HG02938 (cell line): ENCODE measurements around the gene NMBR.
"Not testable (repeated sequence)": the region's sequence is repeated elsewhere in the genome, so short reads cannot be mapped to it uniquely, and the experiment has no call there.

Source experiments
- ATAC-seq: cut with Tn5 transposase; IDR thresholded peaks from one replicate; pipeline ENCODE4 v1.9.1; 2021; ENCODE audit warnings: mild to moderate bottlenecking, moderate library complexity; ENCODE audit not compliant: unreplicated experiment

The NMBR gene

GRCh38 chr6:142062861-142063260, 84.1 kb downstream of the NMBR start:
- ATAC-seq = not testable (repeated sequence)

GRCh38 chr6:142058551-142059290, 88.2 kb downstream of the NMBR start:
- ATAC-seq = no peak

- peak; percentile 90 for ATAC-seq
These were observed 91.7 kb downstream of the NMBR start for GRCh38 chr6:142055219-142055618.

GRCh38 chr6:142051404-142051803, 95.5 kb downstream of the NMBR start:
- no peak for ATAC-seq

- no peak for ATAC-seq
These were observed 98.3 kb downstream of the NMBR start for GRCh38 chr6:142048593-142048980.

GRCh38 chr6:142047934-142048592, 98.9 kb downstream of the NMBR start:
- no peak for ATAC-seq

- no peak for ATAC-seq
These were observed 101.3 kb downstream of the NMBR start for GRCh38 chr6:142045380-142046278.

GRCh38 chr6:142035890-142036289, 111.0 kb downstream of the NMBR start:
- ATAC-seq = no peak

- ATAC-seq = no peak
These were observed 115.9 kb downstream of the NMBR start for GRCh38 chr6:142031035-142031434.

- no peak for ATAC-seq
These were observed 116.8 kb downstream of the NMBR start for GRCh38 chr6:142030115-142030619.

- ATAC-seq = no peak
These were observed 118.4 kb downstream of the NMBR start for GRCh38 chr6:142028527-142028926.

GRCh38 chr6:142027804-142028203, 119.1 kb downstream of the NMBR start:
- not testable (repeated sequence) for ATAC-seq

GRCh38 chr6:142027074-142027473, 119.8 kb downstream of the NMBR start:
- ATAC-seq = no peak

- no peak for ATAC-seq
These were observed 120.5 kb downstream of the NMBR start for GRCh38 chr6:142026471-142026870.
